Measurements from ENCODE around the gene PFN4.
"Not testable (repeated sequence)": the region's sequence is repeated elsewhere in the genome, so short reads cannot be mapped to it uniquely, and the experiment has no call there.

Gene PFN4

GRCh38 chr2:24111407-24111901 lies 11.7 kb downstream of the PFN4 start:
- DNase-seq (ENCODE audit: low read depth, low spot score) = no peak

- DNase-seq (ENCODE audit: low read depth, low spot score) = no peak
These were observed 12.4 kb downstream of the PFN4 start for GRCh38 chr2:24110660-24111303.

GRCh38 chr2:24109431-24109830 lies 13.7 kb downstream of the PFN4 start:
- not testable (repeated sequence) for DNase-seq (ENCODE audit: low read depth, low spot score)

- no peak for DNase-seq (ENCODE audit: low read depth, low spot score)
These were observed 15.8 kb downstream of the PFN4 start for GRCh38 chr2:24107336-24107735.

DNA sequence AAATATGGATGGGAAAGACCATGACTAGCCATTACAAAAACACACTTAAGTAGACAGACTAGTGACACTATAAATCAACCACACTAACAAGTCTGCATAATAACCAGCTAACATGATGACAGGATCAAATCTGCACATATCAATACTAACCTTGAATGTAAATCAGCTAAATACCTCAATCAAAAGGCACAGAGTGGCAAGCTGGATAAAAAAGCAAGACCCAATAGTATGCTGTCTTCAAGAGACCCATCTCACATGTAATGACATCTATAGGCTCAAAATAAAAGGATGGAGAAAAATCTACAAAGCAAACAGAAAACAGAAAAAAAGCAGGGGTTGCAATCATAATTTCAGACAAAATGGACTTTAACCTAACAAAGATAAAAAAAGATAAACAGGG lies 16.3 kb downstream of the PFN4 start:
- no peak for DNase-seq (ENCODE audit: low read depth, low spot score)

- no peak for DNase-seq (ENCODE audit: low read depth, low spot score)
These were observed 17.3 kb downstream of the PFN4 start for GRCh38 chr2:24105816-24106215.

DNA sequence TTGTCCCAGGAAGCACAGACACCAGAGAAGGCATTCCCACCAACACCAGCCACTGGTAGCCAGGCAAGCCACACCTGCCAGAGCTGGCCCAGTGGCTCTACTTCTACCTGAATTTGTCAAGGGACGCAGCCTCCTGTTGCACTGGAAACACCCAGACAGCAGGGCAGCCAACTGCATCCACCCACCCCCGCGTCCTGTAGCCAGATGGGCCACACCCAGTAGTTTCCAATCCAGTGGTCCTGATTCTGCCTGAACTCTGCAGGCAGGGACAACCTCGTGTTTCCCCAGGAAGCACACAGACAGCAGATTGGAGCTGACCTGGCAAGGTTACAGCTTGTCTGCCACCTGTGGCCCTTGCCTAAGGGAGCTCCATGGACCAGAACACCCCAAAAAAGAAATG lies 18.2 kb downstream of the PFN4 start:
- no peak for DNase-seq (ENCODE audit: low read depth, low spot score)

- no peak for DNase-seq (ENCODE audit: low read depth, low spot score)
These were observed 19.0 kb downstream of the PFN4 start for GRCh38 chr2:24104110-24104650.

- no peak for DNase-seq (ENCODE audit: low read depth, low spot score)
These were observed 20.5 kb downstream of the PFN4 start for GRCh38 chr2:24102677-24103076.

- DNase-seq (ENCODE audit: low read depth, low spot score) = no peak
These were observed 21.1 kb downstream of the PFN4 start for GRCh38 chr2:24101992-24102391.

DNA sequence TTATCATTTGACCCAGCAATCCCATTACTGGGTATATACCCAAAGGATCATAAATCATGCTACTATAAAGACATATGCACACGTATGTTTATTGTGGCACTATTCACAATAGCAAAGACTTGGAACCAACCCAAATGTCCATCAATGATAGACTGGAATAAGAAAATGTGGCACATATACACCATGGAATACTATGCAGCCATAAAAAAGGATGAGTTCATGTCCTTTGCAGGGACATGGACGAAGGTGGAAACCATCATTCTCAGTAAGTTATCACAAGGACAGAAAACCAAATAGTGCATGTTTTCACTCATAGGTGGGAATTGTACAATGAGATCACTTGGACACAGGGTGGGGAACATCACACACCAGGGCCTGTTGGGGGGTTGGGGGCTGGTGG lies 22.4 kb downstream of the PFN4 start:
- not testable (repeated sequence) for DNase-seq (ENCODE audit: low read depth, low spot score)

DNA sequence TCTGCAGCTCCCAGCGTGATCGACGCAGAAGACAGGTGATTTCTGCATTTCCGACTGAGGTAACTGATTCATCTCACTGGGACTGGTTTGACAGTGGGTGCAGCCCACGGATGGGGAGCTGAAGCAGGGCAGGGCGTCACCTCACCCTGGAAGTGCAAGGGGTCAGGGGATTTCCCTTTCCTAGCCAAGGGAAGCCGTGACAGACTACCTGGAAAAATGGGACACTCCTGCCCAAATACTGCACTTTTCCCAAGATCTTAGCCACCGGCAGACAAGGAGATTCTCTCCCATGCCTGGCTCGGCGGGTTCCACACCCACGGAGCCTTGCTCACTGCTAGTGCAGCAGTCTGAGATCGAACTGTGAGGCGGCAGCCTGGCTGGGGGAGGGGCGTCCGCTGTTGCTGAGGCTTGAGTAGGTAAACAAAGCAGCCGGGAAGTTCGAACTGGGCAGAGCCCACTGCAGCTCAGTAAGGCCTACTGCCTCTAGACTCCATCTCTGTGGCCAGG lies 27.9 kb downstream of the PFN4 start:
- not testable (repeated sequence) for DNase-seq (ENCODE audit: low read depth, low spot score)

- DNase-seq (ENCODE audit: low read depth, low spot score) = not testable (repeated sequence)
These were observed 29.9 kb downstream of the PFN4 start for GRCh38 chr2:24093270-24093669.

GRCh38 chr2:24088821-24089359 lies 34.2 kb downstream of the PFN4 start:
- DNase-seq (ENCODE audit: low read depth, low spot score) = no peak

GRCh38 chr2:24087032-24087431 lies 36.1 kb downstream of the PFN4 start:
- DNase-seq (ENCODE audit: low read depth, low spot score) = no peak

GRCh38 chr2:24086241-24086640 lies 36.9 kb downstream of the PFN4 start:
- DNase-seq (ENCODE audit: low read depth, low spot score) = no peak

DNA sequence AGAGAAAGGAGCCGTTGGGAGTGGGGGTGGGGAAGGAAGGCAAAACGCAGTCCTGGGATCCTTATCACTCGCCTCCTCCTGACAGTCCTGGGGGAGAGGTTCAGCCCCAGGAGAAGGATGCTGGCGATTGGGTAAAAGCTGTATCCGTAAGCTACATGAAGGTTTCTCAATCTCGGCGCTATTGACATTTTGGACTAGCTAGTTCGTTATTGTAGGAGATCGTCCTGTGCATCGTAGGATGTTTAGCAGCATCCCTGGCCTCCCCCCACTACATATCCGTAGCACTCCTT lies 38.0 kb downstream of the PFN4 start:
- no peak for DNase-seq (ENCODE audit: low read depth, low spot score)

- DNase-seq (ENCODE audit: low read depth, low spot score) = peak; percentile 62
These were observed 38.5 kb downstream of the PFN4 start, which contains the start of gene TP53I3 for GRCh38 chr2:24084386-24085199. TSS of gene TP53I3 (minus strand) at chr2:24084834. CDS start at chr2:24084326, 508 bp downstream.

GRCh38 chr2:24083567-24084385 lies 39.4 kb downstream of the PFN4 start:
- no peak for DNase-seq (ENCODE audit: low read depth, low spot score)

DNA sequence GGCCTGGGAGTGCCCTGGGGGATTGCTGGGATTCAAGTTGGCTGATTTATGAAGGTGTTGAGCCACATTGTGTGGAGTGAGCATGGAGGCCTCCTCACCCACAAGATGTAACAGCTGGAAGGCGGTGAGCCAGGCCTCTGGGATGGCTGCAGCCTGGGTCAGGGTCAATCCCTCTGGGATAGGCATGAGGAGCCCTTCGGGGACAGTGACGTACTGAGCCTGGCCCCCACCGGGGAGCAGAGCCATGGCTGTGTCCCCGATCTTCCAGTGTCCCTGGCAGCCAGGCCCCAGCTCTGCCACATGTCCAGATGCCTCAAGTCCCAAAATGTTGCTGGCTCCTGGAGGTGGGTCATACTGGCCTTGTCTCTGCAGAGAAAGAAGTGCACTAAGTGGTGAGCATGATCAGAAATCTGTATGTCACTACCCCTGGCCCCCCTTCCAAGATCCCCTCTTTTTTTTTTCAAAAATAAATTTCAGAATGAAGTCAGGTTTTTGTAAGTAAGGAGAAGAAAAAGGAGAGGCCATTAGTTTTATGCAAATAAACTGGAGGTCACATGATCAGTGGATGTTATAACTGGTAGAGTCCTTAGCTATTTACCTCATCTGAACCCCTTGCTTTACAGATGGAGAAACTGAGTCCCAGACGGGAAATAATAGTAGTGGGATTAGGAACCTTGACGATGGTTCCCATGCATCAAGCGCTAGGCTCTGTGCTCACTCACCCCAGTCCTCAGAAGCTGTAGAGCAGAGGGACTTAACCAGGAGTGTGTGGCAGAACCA lies 40.2 kb downstream of the PFN4 start:
- no peak for DNase-seq (ENCODE audit: low read depth, low spot score)

DNA sequence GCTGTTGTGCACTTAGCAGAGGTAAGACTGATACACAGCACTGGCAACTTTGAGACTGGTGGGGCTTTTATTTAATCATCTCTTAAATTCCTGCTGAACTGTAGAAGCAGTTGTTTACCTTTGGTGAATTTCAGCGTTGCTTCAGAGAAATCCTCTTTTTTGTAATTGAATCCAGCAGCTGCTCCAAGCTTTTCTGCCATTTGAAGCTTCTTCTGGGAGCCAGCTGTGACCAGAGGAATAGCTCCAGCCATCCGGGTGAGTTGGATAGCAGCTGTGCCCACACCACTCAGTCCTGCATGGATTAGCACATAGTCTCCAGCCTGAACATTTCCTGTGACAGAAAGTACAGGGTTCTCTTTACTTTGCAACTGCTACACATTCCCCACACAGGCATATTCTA lies 42.4 kb downstream of the PFN4 start:
- no peak for DNase-seq (ENCODE audit: low read depth, low spot score)
